Non-pigmented ciliary epithelial cell (primary cell): ENCODE measurements around the gene DNAI1.

Source experiments
- DNase-seq: peaks from one replicate; pipeline ENCODE4 v3.0.0-alpha.2; 2010; ENCODE audit warnings: low read depth

Gene DNAI1

DNA sequence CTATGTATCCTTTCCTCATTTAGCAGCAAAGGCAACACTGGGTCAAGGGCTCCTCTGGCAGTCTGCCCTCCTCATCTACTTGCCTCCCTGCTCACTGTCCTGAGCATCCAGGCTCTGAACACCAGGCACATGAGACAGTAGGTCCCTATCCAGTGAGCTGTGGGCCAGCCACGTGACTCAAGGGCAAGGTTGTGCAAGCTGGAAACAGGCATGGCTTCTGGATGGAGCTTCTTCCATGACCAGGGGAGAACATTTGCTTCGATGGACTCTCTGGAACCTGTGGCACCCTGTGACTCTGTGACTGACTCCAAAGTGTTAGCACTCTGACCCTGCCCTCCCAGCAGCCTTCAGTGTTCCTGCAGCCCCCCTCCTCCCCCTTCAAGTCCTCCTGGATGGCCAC lies 33.0 kb downstream of the DNAI1 start:
- DNase-seq = no peak

DNA sequence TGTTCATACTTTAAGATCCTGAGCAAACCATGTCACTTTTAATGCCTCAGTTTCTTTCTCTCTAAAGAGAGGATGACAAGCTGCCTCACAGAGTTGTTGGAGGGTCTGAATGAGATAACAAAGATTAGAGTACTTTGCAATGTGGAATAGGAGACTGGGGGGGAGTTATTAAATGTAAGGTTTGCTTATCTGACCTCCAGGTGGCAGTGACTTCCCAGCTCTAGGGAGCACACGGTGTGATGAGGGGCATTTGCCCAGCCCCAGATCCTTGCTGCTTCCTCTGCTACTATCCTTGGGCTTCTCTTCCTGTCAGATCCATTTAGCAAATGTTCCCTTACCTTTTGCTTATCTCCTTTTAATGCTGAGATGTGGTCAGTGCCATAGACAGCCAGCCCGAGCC lies 33.4 kb downstream of the DNAI1 start:
- no peak for DNase-seq

DNA sequence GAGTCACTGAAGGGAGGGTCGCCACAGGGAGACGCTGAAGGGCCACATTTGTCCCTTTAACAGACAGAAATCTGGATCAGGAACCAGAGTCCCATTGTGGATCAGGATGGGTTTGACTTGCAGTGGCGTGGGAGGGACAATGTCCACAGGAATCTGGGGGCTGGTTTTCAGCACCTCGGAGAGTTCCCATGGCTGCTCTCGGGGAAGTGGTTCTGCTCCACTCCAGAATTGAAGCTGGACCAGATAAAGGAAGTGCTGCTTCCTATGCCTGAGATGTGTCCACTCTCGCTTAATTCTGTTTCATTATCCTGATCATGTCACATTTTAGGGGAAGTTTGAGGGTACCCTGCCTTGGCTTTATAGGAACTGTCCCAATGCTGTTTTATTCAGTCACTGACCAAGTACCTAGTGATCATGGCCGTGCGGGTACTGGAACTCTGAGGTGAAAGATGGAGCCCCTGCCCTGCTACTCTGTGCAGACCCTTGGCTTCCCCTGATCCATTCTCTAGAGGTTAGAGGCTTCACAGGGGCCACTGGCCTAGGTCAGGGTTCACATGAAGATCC lies 35.4 kb downstream of the DNAI1 start:
- DNase-seq = no peak

DNA sequence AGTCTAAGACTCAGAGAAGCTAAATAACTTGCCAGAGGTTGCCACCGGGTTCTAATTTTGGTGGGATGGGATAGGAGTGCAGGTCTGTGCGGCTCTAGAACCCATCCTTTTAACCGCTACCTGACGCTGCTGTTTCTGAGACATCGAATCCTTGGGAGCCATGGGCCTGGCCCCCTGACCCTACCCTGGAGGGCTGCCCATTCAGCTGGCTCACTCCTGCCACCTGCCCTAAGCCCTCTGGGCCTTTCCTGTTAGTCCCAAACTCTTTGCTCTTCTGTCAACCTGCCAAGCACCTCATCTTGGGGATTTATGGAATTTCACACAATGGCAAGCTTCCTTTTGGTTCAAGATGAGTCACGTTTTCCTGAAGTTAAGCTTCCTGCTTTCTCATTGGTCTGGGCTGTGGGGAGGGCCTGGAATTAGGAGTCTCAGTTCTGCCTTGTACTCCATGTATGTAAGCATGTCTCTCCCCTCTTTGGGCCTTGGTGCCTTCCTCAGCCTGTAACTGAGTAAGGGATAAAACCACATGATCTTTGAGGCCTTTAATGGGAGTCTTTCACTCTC lies 37.6 kb downstream of the DNAI1 start:
- no peak for DNase-seq

DNA sequence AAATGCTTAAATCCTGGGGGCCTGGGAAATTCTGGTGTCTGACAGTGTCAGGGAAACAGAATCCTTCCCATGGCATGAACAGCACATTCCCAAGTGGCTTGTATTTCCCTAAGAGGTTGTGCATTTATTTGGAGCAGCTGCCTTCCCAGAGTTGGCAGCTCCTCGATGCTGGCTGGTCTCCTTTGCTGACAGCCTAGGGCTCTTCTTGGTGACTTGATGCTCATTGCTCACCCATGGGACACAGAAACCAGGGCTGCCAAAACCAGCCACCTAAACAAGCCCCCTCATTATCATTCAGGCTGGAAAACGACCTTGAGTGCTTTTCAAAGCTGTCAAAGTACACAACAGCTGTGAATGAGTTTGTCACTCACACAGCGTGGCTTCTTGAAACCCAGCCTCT lies 39.9 kb downstream of the DNAI1 start:
- DNase-seq = no peak

DNA sequence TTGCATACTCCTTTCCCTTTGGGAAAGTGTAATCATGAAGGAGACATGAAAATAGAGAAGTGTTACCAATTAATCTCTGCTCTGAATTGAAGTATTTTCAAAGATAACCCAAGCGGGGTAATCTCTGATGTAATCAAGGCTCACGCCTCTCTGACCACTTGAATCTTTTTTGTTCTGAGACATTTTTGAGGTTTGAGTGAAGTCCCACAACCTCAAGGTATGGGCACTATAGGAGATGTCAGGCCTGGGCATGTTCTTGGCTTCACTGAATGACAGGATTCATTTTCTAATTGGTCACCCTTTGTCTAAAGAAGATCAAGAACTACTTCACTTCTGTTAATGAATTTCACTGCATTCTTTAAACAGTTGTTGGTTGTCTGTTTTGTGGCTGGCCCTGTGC lies 40.5 kb downstream of the DNAI1 start:
- DNase-seq = no peak

DNA sequence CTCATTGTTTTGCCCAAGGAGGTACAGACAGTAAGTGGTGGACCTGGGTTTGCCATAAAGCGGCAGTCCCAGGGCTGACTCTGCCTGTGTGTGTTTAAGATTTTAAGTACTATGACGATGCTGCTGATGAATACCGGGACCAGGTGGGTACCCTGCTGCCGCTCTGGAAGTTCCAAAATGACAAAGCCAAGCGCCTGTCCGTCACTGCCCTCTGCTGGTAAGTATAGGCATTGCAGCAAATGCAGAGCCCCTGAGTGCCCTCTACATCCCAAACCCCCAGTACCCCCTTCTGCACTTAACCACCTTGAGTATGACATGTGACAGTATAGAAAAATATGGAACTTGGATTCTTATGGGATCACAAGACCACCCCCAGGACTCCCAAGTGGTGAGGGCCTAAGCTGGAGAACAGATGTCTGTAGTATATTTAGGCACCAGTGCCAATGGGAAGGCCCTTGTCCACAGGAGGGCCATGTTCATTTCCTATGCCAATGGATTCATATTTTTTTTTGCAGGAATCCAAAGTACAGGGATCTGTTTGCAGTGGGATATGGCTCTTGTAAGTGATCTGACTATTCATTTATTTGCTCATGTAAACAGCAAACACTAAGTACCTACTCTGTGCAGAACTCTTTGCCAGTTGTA lies 42.1 kb downstream of the DNAI1 start:
- DNase-seq = no peak

DNA sequence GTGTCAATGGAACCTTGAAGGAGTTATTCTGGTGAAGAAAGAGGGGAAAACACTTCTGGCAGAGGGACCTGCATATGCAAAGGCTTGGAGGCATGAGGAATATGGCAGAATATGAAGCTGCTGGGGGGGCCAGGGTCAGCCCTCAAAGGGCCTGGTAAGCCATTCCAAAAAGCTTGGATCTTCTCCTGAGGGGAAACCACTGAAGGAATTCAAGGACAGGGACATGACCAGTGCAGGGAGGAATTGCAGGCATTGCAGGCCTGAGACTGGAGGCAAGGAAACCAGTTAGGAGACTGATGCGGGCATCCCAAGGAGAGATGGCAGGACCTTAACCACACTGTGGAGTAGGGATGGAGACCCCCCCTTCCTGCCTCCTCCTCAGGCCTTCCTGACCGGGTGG lies 42.8 kb downstream of the DNAI1 start:
- DNase-seq = no peak

DNA sequence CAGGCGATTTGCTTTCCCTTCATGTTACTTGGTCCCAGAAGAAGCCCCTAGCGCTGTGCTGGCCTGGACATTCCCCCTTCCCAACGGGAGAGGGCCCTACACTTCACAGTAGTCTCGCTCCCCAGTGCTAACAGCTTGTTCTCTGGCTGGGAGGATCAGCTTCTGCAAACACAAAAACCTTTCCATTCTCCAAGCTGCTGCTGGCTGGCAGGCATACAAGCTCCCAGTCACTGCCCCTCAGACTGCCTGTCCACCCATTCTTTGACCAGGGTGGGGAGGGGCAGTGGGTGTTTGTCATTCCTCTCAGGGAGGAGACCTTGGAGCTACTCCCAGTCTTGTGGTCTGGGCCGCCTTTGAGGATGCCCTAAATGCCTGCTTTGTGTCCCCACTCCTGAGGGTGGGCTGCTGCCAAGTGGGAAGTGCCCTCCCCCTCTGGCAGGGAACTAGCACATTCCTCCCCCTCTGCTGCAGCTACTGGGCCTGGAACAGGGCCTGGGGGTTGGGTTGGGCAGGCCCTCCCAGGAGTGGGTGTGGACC lies 43.4 kb downstream of the DNAI1 start:
- no peak for DNase-seq

DNA sequence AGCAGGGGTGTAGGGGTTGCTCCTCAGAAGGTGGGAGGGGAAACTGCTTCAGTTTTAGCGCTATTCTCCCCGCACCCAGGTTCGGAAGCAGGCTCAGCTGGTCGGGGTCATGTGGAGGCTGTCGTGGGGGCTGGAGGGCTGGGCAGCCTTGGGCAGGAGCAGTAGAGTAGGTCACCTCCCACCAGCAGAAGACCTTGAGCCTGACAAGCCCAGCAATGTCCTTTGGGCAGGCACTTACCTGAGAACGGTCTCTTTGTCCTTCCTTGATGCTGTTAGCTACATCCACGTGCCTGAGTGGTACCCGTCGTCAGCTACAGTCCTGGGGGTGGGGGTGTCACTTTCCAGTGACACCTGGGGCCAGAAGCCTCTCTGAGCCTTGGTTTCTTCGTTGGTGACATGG lies 43.9 kb downstream of the DNAI1 start:
- DNase-seq = no peak

DNA sequence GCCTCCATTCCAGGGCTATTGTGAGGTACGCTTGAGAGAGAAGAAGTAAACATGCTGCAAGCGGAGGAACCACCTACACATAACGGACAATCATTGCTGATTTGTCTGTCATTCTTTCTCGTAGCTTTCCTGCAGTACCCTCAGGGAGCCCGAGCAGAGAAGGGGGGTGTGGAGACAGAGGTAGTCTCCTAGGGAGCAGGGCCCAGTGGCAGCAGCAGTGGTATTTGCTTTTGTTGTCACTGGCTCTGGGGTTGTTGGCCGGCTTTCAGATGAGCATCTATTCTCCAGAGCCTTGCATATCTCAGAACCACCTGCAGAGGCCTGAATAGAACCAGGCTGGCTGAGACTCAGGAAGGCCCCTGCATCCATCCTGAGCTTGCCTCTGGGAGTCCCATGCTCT lies 44.3 kb downstream of the DNAI1 start:
- DNase-seq = no peak

DNA sequence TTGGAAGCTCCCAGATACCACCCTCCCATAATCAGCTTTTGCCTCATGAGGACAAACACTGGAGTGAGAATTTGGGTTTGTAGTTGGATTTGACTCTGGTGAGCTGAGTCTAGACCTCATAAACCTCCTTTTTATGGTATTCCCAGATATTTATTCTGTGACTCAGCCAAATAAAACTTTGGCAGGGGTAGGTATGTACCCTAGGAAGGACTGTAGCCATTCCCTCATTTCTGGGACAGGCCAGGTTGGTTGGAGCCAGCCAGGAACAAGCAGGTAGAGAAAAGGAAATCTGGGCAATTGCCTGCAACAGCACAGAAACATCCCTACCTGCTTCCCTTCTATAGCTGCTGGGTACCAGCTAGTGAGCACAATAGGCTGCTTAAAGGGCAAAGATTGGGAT lies 44.8 kb downstream of the DNAI1 start:
- DNase-seq = no peak

DNA sequence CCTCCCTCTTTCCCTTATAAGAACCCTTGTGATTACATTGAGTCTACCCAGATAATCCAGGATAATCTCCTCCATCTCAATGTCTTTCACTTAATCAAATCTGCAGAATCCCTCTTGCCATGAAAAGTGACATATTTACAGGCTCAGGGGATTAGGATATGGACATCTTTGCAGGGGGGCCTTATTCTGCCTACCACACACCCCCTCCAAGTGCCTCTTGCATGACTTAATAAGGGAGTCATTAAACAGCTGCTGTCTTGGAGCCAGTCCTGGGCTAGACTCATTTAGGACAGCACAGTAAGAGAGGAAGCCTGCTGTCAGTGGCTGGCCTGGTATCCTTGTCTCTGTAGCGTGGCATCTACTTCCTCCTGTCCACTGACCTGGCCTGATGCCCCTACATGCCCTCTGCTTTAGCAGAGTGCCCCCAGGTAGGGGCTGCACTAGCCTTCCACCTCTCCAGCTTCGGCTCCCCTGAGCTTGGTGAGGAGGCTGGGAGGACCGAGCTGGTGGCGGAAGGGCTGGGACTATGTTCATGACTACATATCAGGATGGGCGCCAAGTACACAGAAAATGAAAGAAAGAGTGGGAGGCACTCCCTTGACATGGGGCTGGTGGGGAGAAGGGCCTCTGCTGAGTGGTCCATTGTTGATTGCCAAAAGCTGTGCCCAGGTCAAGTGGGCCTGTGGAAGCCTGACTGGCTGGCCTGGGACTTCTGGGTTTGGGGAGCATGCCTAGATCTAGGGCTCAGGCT lies 46.9 kb downstream of the DNAI1 start:
- no peak for DNase-seq

DNA sequence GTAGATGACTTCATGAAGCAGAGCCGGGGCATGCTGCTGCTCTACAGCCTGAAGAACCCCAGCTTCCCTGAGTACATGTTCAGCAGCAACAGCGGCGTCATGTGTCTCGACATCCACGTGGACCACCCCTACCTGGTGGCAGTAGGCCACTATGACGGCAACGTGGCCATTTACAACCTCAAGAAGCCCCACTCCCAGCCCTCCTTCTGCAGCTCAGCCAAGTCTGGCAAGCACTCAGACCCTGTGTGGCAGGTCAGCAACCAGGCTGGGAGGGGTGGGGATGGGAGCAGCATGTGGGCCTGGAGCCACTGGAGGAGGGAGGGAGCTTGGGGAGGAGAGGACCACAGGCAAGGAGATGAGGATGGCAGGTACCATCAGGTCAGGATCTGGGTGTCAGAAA lies 48.0 kb downstream of the DNAI1 start:
- no peak for DNase-seq

DNA sequence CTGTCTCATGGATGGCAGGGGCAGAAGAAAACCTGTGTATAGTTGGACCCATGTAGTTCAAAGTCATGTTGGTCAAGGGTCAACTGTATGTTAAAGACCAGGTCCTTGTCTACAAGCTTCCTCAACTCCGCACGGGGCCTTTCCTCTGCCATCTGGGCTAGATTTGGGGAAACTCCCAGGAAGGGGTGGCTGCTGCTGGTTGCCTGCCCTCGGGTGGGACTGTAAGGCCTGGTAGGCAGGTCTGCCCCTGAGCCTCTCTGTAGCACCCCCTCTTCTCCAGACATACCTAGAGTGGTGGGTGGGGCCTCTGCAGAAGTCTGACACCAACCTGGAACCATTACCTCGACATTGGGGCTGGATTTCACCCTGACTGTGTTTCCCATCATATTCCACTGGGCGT lies 49.0 kb downstream of the DNAI1 start:
- DNase-seq = no peak

DNA sequence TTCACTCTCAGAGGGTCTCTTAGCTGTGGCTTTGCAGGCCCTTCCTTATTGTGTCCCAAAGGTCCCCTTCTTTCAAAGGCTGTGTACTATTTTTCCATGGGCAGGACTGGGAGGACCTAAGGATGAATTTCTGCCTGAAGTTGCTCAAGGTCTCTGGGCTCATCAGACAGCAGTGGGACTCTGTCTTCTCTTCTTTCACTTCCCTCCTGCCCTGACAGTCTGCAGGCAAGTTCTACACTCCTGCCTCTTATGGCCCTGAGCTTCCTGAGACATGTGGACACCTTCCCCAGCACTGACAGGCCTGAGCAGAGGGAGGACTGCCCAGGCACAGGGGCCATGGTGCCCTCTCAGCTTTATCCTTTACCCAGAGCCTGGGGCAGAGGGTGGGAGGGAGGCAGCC lies 49.4 kb downstream of the DNAI1 start:
- DNase-seq = no peak

DNA sequence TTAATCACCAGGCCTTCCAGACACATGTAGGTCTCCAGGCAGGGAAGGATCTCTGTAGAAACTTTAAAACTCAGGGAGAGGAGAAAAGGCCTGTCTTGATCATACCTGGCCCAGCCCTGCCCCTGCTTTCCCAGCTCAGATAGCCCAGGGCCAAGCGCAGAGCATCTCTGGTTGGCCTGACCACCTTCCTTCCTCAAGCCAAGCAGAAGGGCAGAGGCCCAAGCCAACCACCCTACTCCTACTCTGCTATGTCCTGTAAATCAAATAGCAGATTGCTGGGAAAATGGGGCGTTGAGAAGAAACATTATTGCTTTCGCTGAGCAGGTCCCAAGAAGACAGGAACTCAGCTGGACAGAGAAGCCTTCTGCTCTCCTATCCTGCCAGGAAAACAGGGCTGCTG lies 49.9 kb downstream of the DNAI1 start:
- no peak for DNase-seq

DNA sequence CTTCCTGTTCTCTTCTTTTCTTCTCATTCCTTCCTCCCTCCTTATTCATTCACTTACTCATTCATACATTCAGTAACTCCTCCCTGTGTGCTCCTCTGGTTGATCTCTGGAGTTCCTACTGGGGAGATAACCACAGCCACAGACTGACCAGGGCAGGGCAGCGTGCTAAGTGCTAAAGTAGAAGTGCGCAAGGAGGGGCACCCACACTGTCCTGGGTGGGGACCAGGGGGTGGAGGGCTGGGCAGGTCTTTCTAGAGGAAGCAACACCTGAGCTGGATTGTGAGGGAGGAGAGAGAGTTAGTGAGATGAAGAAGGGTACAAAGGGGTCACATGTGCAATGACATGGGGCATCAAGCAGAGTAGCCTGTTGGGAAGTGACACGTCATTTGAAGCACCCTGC lies 50.3 kb downstream of the DNAI1 start:
- no peak for DNase-seq

DNA sequence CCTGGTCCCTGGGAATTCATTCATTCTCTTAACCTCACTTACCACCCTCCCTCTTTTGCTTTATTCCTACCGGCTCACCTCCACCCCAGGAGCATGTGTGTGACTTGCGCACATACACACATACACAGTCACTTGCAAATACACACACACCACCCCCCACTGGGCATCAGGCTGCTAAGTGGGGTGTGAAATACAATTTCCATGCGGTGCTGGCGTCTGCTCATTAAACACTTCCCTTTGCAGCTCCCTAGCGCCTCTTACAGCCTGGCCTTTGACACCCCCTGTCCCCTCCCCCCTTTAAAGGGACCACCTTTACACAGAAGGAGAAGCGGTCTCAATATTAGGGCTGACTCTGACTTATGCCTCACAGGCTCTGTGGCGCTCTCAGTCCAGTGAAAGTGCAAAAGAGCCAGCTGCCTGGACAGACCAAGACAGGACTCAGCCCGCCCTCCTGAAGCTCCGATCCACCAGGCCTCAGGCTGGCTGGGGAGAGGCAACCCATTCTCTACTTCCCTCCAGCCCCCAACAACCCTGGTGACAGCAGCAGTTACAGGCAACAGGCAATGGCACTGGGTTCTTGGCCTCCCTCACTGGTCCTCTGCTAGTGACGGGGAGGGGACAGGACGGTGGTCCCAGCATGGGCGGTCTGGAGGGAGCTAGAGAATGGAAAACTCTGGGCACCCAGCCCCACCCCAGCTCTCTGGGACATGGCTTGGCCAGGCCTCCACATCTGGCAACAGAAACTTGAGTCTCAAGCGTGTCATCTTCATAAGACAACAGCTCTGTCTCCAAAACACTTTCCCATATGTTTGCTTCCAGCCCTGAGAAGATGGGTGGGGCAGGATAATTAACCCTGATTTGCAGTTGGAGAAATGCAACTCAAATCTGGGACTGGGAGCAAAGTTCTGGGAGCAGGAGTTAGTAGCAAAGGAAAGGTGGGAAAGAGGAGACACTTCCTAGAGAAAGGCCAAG lies 52.2 kb downstream of the DNAI1 start:
- DNase-seq = no peak

DNA sequence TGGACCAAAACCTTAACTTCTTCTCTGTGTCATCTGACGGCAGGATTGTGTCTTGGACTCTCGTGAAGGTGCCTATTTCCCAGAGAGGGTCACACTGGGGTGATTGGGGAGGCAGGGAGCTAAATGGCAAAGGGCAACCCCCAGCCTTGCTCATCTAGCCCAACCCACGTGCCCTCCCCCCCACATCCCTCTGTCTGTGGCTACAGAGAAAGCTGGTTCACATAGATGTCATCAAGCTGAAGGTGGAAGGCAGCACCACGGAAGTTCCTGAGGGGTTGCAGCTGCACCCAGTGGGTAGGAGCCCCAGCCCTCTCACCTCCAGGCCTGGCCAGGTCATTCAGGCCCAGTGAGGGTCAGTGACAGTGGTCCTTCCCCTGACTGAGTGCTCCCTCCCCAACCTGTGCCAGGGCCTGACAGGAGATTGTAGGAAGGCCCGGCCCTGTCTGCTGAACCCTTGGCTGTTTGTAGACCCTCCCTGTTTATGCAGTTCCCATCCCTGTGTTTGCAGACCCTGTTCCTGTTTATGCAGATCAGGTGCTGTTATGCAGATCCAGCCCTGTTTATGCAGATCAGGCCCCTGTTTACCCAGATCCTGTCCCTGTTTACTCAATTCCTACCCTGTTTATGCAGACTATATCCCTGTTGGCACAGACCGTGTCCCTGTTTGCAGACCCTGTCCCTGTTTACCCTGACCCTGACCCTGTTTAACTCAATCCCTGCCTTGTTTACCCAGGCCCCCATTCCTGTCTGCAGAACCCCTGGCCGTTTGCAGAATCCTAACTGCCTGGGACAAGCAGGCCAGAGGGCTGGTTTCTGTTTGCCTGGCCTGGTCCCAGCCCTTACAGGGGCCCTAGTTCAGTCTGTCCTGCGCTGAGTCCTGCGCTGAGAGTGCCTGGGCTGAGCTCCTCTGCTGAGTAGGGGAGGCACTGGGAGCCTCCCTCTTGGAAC lies 53.8 kb downstream of the DNAI1 start:
- DNase-seq = no peak
